Measurements from ENCODE around the gene SPDYC.

The SPDYC gene

GRCh38 chr11:65124480-65125196, 45.4 kb upstream of the SPDYC start:
- TF ChIP-seq TCF4 (CRISPR knock-in tag; IDR thresholded peaks at IDR 0.05; ENCODE audit: borderline replicate concordance) (no peak), RARB (CRISPR knock-in tag; IDR thresholded peaks at IDR 0.05) (no peak), ZFP30 (CRISPR knock-in tag; IDR thresholded peaks at IDR 0.05) (no peak), SNAI2 (CRISPR knock-in tag; IDR thresholded peaks at IDR 0.05) (no peak), ZNF8 (CRISPR knock-in tag; IDR thresholded peaks at IDR 0.05) (no peak), OSR1 (CRISPR knock-in tag; IDR thresholded peaks at IDR 0.05) (no peak), TOX (CRISPR knock-in tag; IDR thresholded peaks at IDR 0.05; ENCODE audit: borderline replicate concordance) (no peak), ESRRG (CRISPR knock-in tag; IDR thresholded peaks at IDR 0.05) (no peak), CREB5 (CRISPR knock-in tag; IDR thresholded peaks at IDR 0.05; ENCODE audit: low read depth) (no peak), ZNF565 (CRISPR knock-in tag; conservative IDR thresholded peaks at IDR 0.05; ENCODE audit: low read depth) (no peak), ARNTL (CRISPR knock-in tag; IDR thresholded peaks at IDR 0.05; ENCODE audit: borderline replicate concordance, low read depth) (no peak), ZFP3 (CRISPR knock-in tag; IDR thresholded peaks at IDR 0.05) (no peak), ZC3H10 (CRISPR knock-in tag; IDR thresholded peaks at IDR 0.05) (no peak)
- TF ChIP-seq, protein P1, sequence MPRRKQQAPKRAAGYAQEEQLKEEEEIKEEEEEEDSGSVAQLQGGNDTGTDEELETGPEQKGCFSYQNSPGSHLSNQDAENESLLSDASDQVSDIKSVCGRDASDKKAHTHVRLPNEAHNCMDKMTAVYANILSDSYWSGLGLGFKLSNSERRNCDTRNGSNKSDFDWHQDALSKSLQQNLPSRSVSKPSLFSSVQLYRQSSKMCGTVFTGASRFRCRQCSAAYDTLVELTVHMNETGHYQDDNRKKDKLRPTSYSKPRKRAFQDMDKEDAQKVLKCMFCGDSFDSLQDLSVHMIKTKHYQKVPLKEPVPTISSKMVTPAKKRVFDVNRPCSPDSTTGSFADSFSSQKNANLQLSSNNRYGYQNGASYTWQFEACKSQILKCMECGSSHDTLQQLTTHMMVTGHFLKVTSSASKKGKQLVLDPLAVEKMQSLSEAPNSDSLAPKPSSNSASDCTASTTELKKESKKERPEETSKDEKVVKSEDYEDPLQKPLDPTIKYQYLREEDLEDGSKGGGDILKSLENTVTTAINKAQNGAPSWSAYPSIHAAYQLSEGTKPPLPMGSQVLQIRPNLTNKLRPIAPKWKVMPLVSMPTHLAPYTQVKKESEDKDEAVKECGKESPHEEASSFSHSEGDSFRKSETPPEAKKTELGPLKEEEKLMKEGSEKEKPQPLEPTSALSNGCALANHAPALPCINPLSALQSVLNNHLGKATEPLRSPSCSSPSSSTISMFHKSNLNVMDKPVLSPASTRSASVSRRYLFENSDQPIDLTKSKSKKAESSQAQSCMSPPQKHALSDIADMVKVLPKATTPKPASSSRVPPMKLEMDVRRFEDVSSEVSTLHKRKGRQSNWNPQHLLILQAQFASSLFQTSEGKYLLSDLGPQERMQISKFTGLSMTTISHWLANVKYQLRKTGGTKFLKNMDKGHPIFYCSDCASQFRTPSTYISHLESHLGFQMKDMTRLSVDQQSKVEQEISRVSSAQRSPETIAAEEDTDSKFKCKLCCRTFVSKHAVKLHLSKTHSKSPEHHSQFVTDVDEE (CRISPR knock-in tag; IDR thresholded peaks at IDR 0.05) = no peak
- TF ChIP-seq, protein P2, sequence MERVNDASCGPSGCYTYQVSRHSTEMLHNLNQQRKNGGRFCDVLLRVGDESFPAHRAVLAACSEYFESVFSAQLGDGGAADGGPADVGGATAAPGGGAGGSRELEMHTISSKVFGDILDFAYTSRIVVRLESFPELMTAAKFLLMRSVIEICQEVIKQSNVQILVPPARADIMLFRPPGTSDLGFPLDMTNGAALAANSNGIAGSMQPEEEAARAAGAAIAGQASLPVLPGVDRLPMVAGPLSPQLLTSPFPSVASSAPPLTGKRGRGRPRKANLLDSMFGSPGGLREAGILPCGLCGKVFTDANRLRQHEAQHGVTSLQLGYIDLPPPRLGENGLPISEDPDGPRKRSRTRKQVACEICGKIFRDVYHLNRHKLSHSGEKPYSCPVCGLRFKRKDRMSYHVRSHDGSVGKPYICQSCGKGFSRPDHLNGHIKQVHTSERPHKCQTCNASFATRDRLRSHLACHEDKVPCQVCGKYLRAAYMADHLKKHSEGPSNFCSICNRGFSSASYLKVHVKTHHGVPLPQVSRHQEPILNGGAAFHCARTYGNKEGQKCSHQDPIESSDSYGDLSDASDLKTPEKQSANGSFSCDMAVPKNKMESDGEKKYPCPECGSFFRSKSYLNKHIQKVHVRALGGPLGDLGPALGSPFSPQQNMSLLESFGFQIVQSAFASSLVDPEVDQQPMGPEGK (CRISPR knock-in tag; IDR thresholded peaks at IDR 0.05; ENCODE audit: borderline replicate concordance) = no peak
- TF ChIP-seq, protein P3, sequence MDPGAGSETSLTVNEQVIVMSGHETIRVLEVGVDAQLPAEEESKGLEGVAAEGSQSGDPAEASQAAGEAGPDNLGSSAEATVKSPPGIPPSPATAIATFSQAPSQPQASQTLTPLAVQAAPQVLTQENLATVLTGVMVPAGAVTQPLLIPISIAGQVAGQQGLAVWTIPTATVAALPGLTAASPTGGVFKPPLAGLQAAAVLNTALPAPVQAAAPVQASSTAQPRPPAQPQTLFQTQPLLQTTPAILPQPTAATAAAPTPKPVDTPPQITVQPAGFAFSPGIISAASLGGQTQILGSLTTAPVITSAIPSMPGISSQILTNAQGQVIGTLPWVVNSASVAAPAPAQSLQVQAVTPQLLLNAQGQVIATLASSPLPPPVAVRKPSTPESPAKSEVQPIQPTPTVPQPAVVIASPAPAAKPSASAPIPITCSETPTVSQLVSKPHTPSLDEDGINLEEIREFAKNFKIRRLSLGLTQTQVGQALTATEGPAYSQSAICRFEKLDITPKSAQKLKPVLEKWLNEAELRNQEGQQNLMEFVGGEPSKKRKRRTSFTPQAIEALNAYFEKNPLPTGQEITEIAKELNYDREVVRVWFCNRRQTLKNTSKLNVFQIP (CRISPR knock-in tag; IDR thresholded peaks at IDR 0.05; ENCODE audit: borderline replicate concordance, low read depth) = no peak
- ATAC-seq = no peak

DNA sequence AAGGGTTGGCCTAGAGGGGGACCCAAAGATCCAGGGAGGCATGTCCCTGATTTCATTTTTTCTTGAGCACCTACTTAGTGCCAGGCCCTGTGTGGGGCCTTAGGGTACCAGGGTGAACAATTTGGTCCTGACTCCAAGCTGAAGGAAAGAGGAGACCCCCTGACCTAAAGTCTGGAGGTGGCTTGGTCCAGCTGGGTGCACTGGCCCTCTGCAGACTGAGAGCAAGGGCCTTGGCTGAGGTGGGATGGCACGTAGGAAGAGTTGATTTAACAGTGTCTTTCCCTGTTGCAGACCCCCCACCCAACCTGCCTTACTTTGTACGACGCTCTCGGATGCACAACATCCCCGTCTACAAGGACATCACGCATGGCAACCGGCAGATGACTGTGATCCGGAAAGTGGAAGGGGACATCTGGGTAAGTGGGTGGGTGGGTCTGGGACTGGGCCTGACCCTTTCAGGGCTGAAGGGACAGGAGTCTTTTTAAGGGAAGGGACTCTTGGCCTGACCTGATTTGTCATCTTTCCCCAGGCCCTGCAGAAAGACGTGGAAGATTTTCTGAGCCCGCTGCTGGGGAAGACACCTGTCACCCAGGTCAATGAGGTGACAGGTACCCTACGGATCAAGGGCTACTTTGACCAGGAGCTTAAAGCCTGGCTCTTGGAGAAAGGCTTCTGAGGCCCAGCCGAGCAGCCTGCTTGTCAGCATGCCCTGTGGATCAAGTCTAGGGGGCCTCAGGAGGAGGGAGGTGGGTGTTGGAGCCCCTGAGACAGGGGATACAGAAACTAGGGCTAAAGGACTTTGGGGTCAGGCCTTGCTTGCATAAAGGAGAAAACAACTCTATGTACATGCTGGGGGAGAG, 44.6 kb upstream of the SPDYC start:
- TF ChIP-seq CREB5 (CRISPR knock-in tag; IDR thresholded peaks at IDR 0.05; ENCODE audit: low read depth) (no peak), ZFP30 (CRISPR knock-in tag; IDR thresholded peaks at IDR 0.05) (no peak)
- ATAC-seq = no peak

GRCh38 chr11:65126624-65127274, 43.3 kb upstream of the SPDYC start:
- no peak for ATAC-seq
- TF ChIP-seq ESRRG (CRISPR knock-in tag; IDR thresholded peaks at IDR 0.05) = no peak
- TF ChIP-seq PPARA (CRISPR knock-in tag; IDR thresholded peaks at IDR 0.05; ENCODE audit: borderline replicate concordance) = no peak
- TF ChIP-seq GLIS3 (CRISPR knock-in tag; IDR thresholded peaks at IDR 0.05) = no peak
- TF ChIP-seq ZC3H10 (CRISPR knock-in tag; IDR thresholded peaks at IDR 0.05) = no peak
- no peak for TF ChIP-seq TOX (CRISPR knock-in tag; IDR thresholded peaks at IDR 0.05; ENCODE audit: borderline replicate concordance)
- no peak for TF ChIP-seq ZNF70 (CRISPR knock-in tag; IDR thresholded peaks at IDR 0.05)
- TF ChIP-seq SNAI2 (CRISPR knock-in tag; IDR thresholded peaks at IDR 0.05) = no peak
- TF ChIP-seq TCF4 (CRISPR knock-in tag; IDR thresholded peaks at IDR 0.05; ENCODE audit: borderline replicate concordance) = no peak
- TF ChIP-seq ZNF8 (CRISPR knock-in tag; IDR thresholded peaks at IDR 0.05) = no peak
- TF ChIP-seq OSR1 (CRISPR knock-in tag; IDR thresholded peaks at IDR 0.05) = no peak
- TF ChIP-seq CSDC2 (CRISPR knock-in tag; IDR thresholded peaks at IDR 0.05) = no peak
- no peak for TF ChIP-seq ZFP3 (CRISPR knock-in tag; IDR thresholded peaks at IDR 0.05)
- TF ChIP-seq, protein P1 (CRISPR knock-in tag; IDR thresholded peaks at IDR 0.05) = no peak
- TF ChIP-seq, protein P4, sequence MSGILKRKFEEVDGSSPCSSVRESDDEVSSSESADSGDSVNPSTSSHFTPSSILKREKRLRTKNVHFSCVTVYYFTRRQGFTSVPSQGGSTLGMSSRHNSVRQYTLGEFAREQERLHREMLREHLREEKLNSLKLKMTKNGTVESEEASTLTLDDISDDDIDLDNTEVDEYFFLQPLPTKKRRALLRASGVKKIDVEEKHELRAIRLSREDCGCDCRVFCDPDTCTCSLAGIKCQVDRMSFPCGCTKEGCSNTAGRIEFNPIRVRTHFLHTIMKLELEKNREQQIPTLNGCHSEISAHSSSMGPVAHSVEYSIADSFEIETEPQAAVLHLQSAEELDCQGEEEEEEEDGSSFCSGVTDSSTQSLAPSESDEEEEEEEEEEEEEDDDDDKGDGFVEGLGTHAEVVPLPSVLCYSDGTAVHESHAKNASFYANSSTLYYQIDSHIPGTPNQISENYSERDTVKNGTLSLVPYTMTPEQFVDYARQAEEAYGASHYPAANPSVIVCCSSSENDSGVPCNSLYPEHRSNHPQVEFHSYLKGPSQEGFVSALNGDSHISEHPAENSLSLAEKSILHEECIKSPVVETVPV (CRISPR knock-in tag; IDR thresholded peaks at IDR 0.05) = no peak
